Measurements from ENCODE around the gene MEGF11.

Gene MEGF11

DNA sequence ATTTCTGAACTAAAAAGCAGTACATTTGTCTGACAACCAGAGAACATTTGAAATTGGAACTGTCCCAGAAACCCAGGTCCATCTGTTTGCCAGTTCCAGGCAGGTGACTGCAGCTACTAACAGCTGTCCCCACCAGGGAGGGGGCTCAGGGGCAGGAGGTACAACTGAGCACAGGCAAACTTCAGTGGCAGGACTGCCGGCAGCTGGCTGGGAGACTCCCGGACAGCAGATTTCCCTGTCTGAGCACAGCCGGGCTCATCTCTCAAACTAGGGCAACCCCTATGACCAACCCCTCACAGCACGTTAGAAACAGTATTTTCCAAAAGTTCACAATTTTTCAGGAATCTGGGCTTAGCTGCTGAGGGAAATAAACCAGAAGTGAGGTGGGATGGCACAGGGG lies 88.8 kb downstream of the MEGF11 start:
- ChIA-PET POLR2A (interaction anchor here (0.5 kb wide), 1 partner anchor 1544 kb away, joined by 4 read pairs; no protein-coding TSS in a partner anchor), CTCF (interaction anchor here (1.5 to 2.2 kb wide), 2 partner anchors 10 to 12 kb away, joined by 3 to 7 read pairs; no protein-coding TSS in a partner anchor)
- no peak for DNase-seq (ENCODE audit: extremely low spot score)
- TF ChIP-seq, protein P1, sequence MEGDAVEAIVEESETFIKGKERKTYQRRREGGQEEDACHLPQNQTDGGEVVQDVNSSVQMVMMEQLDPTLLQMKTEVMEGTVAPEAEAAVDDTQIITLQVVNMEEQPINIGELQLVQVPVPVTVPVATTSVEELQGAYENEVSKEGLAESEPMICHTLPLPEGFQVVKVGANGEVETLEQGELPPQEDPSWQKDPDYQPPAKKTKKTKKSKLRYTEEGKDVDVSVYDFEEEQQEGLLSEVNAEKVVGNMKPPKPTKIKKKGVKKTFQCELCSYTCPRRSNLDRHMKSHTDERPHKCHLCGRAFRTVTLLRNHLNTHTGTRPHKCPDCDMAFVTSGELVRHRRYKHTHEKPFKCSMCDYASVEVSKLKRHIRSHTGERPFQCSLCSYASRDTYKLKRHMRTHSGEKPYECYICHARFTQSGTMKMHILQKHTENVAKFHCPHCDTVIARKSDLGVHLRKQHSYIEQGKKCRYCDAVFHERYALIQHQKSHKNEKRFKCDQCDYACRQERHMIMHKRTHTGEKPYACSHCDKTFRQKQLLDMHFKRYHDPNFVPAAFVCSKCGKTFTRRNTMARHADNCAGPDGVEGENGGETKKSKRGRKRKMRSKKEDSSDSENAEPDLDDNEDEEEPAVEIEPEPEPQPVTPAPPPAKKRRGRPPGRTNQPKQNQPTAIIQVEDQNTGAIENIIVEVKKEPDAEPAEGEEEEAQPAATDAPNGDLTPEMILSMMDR (IDR thresholded peaks at IDR 0.05; ENCODE audit: control extremely low read depth, extremely low read depth, low read depth, missing control alignments): no peak

DNA sequence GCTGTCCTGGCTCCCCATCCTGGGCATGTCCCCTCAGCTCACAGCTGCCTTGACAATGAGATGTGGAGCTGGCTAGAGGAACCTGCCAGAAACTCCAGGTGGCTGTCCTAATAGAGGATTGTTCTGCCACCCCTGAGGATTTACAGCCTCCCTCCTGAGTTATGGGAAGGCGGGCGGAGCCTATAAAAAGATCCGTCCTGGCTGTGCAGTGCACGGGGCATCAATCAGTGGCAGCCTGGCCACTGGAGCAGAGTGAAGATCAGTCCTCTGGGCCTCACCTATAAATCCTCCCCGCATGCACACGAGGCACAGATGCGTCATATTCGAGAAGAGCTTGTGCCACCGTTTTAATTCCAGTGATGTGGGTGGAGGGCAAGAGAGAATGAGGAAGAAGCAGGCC lies 90.0 kb downstream of the MEGF11 start:
- TF ChIP-seq, protein P1 (IDR thresholded peaks at IDR 0.05; ENCODE audit: control extremely low read depth, extremely low read depth, low read depth, missing control alignments): no peak
- ChIA-PET POLR2A (no interaction called here), CTCF (interaction anchor here (1.5 to 2.2 kb wide), 3 partner anchors 14 to 246 kb away, joined by 5 to 7 read pairs (median 6); no protein-coding TSS in a partner anchor)
- DNase-seq (ENCODE audit: extremely low spot score): no peak

DNA sequence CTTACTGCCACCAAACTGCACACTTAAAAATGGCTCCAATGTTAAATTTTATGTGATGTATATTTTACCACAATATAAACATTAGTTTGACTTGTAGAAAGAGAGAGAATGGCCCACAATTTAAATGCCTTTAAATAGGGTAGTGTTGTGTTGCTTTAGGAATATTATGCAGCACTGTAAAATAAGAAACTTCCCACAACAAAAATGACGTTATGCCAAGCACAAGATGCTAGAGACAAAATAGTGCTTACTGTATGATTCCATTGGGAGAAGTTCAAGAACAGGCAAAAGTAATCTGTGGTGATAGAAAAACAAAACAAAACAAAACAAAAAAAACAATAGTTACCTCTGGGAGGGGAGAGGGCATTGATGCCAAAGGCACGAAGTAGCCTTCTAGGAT lies 91.3 kb downstream of the MEGF11 start:
- CTCF ChIA-PET: interaction anchor here (1.0 kb wide), 1 partner anchor 125 kb away, joined by 3 read pairs; no protein-coding TSS in a partner anchor
- TF ChIP-seq, protein P1 (IDR thresholded peaks at IDR 0.05; ENCODE audit: control extremely low read depth, extremely low read depth, low read depth, missing control alignments): no peak

DNA sequence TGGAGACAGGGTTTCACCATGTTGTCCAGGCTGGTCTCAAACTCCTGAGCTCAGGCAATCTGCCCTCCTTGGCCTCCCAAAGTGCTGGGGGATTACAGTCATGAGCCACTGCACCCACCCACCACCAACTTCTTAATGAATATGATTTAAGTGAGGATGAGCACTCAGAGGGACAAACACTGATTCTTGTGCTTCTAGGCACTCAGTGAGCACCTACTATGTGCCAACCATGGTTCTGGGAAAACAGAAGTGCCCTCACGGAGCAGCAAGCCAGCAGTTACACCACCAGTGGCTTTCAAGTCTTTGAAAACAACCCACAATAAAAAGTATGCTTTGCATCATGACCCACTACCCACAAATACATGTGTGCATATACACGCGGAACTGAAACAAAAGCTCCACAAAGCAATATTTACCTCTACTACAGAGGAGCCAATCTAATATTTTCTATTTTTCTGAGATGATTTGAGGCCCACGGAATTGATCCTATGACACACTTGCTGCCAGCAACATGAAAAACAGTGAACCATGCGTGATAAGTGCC lies 91.9 kb downstream of the MEGF11 start:
- no peak for DNase-seq (ENCODE audit: extremely low spot score)
- POLR2A ChIA-PET: no interaction called here
- TF ChIP-seq, protein P1 (IDR thresholded peaks at IDR 0.05; ENCODE audit: control extremely low read depth, extremely low read depth, low read depth, missing control alignments): no peak
- CTCF ChIA-PET: no interaction called here

More for the DNA sequence above, 91.3 kb downstream of the MEGF11 start:
- POLR2A ChIA-PET: no interaction called here
- DNase-seq (ENCODE audit: extremely low spot score): no peak

DNA sequence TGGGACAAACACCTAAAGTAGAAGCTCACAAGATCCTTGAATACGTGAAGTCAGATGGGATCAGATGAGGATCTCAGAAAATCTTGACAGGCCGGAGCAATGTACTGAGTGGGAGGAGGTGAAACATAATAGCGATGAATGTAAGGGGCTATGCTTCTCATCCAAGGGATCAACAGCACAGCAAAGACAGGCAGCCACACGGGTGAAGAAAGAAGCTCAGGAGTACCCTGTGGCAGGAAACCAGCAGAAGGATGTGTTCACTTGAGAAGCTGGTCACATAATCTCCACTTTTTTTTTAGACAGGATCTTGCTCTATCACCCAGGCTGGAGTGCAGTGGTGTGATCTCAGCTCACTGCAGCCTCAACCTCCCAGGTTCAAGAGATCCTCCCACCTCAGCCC lies 92.4 kb downstream of the MEGF11 start:
- POLR2A ChIA-PET: interaction anchor here (0.7 kb wide), 1 partner anchor 456 kb away, joined by 3 read pairs; no protein-coding TSS in a partner anchor
- CTCF ChIA-PET: interaction anchor here (0.7 kb wide), 1 partner anchor 20 kb away, joined by 4 read pairs; no protein-coding TSS in a partner anchor
- DNase-seq (ENCODE audit: extremely low spot score): no peak
- TF ChIP-seq, protein P1 (IDR thresholded peaks at IDR 0.05; ENCODE audit: control extremely low read depth, extremely low read depth, low read depth, missing control alignments): no peak

DNA sequence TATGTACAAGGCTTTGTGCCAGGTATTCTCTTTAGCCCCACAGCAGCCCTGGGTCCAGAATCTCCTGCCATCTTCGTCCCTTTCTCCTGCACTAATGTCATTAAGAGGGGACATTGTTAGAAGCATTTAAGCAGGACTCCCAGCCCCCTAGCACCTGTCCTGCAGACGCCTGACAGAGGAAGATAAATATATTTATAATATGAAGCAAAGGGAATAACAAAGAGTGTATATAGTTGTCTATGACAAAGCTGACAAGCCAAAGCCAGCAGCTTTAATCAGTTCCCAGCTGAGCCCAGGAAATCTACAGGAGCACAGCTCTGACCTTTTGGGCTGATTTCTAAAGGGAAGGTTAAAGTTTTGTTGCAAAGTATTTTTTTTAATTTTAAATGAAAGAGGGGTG lies 96.0 kb downstream of the MEGF11 start:
- CTCF ChIA-PET: interaction anchor here (1.3 kb wide), 2 partner anchors 12 to 19 kb away, joined by 3 to 4 read pairs; no protein-coding TSS in a partner anchor
- POLR2A ChIA-PET: no interaction called here
- DNase-seq (ENCODE audit: extremely low spot score): no peak
- TF ChIP-seq, protein P1 (IDR thresholded peaks at IDR 0.05; ENCODE audit: control extremely low read depth, extremely low read depth, low read depth, missing control alignments): no peak
